GM10248 (cell line): ENCODE results near the gene EWSR1.

Experiments used
- CTCF ChIA-PET: fragments of 300-600 bp; sonication (Branson Sonifier 250); formaldehyde crosslinking; extraction: SDS; loops from one replicate; lab custom pipeline; 2021; ENCODE audit warnings: antibody characterized with exemption; lab: Yijun Ruan, JAX
- POLR2A ChIA-PET: fragments of 350-650 bp; sonication (Branson Sonifier 250); formaldehyde crosslinking; extraction: SDS; loops from one replicate; lab custom pipeline; 2020; ENCODE audit warnings: antibody characterized with exemption; lab: Yijun Ruan, JAX
- DNase-seq: peaks from one replicate; pipeline ENCODE4 v3.0.0; 2012; ENCODE audit errors: extremely low spot score
- TF ChIP-seq, protein P1 (sequence below): IDR thresholded peaks from 2 replicates; pipeline ENCODE4 v1.5.1; 2012; ENCODE audit warnings: mild to moderate bottlenecking, low read depth; ENCODE audit errors: extremely low read depth, missing control alignments, control extremely low read depth

Gene EWSR1

DNA sequence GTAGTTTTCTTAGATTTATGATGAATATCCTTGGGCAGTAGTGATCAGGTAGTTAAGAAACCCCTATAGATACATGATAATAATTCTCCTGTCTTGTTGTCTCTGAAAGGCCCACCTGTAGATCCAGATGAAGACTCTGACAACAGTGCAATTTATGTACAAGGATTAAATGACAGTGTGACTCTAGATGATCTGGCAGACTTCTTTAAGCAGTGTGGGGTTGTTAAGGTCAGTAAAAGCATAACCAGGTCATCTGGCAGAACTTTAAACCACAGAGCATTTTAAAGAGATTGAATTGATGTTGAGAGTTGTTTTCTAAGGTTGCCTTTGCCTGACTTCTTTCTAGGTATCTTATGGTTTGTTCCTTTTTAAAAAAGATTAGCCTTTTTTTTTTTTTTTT, 24.3 kb downstream of the EWSR1 start:
- TF ChIP-seq, protein P1, sequence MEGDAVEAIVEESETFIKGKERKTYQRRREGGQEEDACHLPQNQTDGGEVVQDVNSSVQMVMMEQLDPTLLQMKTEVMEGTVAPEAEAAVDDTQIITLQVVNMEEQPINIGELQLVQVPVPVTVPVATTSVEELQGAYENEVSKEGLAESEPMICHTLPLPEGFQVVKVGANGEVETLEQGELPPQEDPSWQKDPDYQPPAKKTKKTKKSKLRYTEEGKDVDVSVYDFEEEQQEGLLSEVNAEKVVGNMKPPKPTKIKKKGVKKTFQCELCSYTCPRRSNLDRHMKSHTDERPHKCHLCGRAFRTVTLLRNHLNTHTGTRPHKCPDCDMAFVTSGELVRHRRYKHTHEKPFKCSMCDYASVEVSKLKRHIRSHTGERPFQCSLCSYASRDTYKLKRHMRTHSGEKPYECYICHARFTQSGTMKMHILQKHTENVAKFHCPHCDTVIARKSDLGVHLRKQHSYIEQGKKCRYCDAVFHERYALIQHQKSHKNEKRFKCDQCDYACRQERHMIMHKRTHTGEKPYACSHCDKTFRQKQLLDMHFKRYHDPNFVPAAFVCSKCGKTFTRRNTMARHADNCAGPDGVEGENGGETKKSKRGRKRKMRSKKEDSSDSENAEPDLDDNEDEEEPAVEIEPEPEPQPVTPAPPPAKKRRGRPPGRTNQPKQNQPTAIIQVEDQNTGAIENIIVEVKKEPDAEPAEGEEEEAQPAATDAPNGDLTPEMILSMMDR = no peak
- DNase-seq = no peak
- POLR2A ChIA-PET = no interaction called here
- CTCF ChIA-PET = interaction anchor here (1.5 kb wide), 1 partner anchor 15 kb away, joined by 4 read pairs; no protein-coding TSS in a partner anchor

DNA sequence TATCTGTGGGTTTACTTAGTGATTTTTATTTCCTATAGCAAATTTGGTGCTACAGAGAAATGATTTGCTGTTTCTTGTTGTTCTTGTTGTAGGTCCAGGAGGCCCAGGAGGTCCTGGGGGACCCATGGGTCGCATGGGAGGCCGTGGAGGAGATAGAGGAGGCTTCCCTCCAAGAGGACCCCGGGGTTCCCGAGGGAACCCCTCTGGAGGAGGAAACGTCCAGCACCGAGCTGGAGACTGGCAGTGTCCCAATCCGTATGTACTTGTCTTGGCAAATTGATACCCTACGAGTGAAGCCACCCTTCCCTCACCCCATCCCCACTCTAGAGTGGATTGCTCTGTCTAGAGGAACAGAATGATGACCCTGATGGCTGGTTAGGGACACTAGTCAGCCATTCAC, 30.6 kb downstream of the EWSR1 start:
- POLR2A ChIA-PET = no interaction called here
- TF ChIP-seq, protein P1 = no peak
- CTCF ChIA-PET = interaction anchor here (0.9 kb wide), 1 partner anchor 15 kb away, joined by 4 read pairs; no protein-coding TSS in a partner anchor
- DNase-seq = no peak

DNA sequence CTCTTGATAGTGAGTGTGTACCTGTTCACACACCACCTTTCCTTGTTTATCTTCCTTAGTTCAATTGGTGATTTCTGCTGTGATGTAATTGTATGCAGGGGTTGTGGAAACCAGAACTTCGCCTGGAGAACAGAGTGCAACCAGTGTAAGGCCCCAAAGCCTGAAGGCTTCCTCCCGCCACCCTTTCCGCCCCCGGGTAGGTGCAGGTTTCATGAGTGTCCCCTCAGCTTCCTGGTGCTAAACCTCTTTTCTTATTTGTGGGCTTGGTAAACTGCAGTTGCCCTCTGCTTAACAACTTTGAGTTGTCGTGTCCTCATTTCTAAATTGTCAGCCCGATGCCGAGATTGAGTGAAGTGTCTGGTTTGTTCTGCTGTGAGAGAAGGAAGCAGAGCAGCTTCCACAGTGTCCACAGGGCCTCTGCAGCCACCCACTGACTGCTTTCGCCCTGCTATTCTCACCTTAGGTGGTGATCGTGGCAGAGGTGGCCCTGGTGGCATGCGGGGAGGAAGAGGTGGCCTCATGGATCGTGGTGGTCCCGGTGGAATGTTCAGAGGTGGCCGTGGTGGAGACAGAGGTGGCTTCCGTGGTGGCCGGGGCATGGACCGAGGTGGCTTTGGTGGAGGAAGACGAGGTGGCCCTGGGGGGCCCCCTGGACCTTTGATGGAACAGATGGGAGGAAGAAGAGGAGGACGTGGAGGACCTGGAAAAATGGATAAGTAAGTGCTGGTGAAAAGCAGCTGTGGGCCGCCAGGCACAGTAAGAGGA, 31.2 kb downstream of the EWSR1 start:
- TF ChIP-seq, protein P1 = no peak
- DNase-seq = no peak
- ChIA-PET POLR2A (no interaction called here), CTCF (no interaction called here)

DNA sequence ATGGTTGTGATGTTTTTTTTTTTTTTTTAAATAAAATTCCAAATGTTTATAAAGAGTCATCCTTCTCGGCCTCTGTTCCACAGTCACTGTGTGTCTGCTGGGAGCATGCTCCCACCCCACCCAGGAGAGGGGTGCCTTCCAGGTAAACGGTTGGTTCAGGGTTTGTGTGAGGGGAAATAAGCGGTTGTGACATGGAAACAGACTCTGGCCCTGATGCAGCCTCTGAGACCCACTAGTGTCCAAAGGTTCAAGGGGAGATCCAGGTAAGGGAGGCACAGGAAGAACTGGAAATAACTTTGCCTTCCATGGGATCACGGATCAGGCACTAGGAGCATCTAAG, 32.4 kb downstream of the EWSR1 start:
- no peak for DNase-seq
- TF ChIP-seq, protein P1 = no peak
- POLR2A ChIA-PET = no interaction called here
- CTCF ChIA-PET = no interaction called here

DNA sequence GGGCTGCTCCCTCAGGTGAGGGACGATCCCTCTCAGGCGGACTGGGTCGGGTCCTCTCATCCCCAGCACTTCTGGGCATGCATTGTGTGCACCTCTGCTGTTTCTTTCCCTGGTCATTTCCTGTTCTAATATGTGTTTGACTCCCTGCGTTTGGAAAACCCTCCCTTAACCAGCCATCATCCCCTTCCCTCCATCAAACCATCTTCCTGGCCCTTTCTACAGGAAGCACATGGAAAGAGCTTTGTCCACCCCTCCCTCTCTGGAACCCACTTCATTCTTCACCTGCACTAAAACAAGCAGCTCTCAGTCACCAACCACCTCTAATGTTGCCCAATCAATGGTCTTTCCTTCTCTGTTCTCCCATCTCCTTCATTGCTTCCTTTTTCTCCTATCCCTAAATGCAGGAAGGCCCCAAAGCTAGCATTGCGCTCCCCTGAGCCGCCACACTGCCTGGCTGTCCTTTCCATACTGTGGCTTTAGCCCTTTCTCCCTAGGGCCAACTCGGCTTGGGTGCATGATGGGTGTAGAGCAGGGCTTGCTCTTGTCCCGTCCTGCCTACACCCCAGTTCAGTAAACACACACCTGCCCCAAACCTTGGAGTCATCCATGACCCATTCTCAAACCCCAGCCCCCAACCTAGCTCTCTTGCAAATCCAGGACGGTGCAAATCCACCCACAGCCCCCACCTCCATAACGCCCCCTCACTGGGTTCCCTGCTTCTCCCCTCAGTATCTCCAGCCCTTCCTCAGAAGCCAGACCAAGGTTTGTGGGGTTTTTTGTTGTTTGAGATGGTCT, 32.9 kb downstream of the EWSR1 start:
- POLR2A ChIA-PET = no interaction called here
- no peak for DNase-seq
- CTCF ChIA-PET = interaction anchor here (1.2 kb wide), 1 partner anchor 12 kb away, joined by 5 read pairs; no protein-coding TSS in a partner anchor
- TF ChIP-seq, protein P1 = no peak

DNA sequence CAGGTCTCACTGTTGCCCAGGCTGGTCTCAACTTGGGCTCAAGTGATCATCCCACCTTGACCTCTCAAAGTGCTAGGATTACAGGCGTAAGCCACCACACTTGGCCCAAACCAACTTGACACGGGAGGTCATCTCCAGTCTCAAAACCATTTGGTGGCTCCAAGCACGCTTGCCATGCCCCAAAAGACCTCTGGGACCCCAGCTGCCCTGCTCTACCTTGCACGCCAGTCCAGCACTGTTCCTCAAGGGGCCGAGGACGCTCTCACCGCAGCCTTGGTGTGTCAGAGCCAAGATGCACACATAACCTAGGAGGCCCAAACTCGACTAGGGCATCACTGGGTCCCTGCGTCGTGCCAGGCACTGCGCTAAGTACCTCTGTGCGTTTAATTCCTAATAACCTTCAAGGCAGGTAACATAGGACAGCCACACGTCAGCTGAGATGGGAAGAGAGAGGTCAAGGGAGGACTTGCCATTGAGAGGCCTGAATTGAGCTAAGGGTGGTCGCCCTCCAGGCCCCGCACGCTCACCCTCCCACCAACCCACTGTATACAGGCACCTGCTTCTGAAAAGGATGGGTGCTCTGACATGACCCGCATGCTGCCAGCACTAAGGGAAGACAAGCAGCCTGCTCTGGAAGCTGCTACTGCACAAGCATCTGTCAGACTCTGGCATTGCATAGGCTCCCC, 33.8 kb downstream of the EWSR1 start:
- POLR2A ChIA-PET = no interaction called here
- TF ChIP-seq, protein P1 = no peak
- DNase-seq = no peak
- CTCF ChIA-PET = interaction anchor here (1.1 to 1.2 kb wide), 2 partner anchors 11 to 13 kb away, joined by 3 to 5 read pairs; no protein-coding TSS in a partner anchor
